DOHH2 (cell line): Measurements from ENCODE around the gene MAP4K4.
"Not testable (repeated sequence)": the region's sequence is repeated elsewhere in the genome, so short reads cannot be mapped to it uniquely, and the experiment has no call there.

ENCODE experiments used
- H3F3A ChIP-seq: fragments of 200-600 bp; sonication (generic), shearing (Covaris generic); 2 replicates; pipeline ENCODE4 v1.6.0; 2016; ENCODE audit warnings: antibody characterized with exemption, mild to moderate bottlenecking; ENCODE audit not compliant: control insufficient read depth, insufficient read depth
- H3K27ac ChIP-seq: fragments of 200-600 bp; sonication (generic); 2 replicates; pipeline ENCODE4 v1.5.1; 2014; ENCODE audit warnings: low read depth, mild to moderate bottlenecking, low read length, moderate library complexity
- H3K27me3 ChIP-seq: fragments of 200-600 bp; sonication (generic); 2 replicates; pipeline ENCODE4 v1.6.1; 2014; ENCODE audit warnings: mild to moderate bottlenecking, low read length, mixed read lengths; ENCODE audit not compliant: control insufficient read depth
- H3K36me3 ChIP-seq: fragments of 200-600 bp; sonication (generic); 2 replicates; pipeline ENCODE4 v1.6.1; 2014; ENCODE audit warnings: mild to moderate bottlenecking, low read length, moderate library complexity, mixed read lengths; ENCODE audit not compliant: control insufficient read depth
- H3K4me1 ChIP-seq: fragments of 200-600 bp; sonication (generic); 2 replicates; pipeline ENCODE4 v1.6.1; 2014; ENCODE audit warnings: mild to moderate bottlenecking, low read length, mixed read lengths; ENCODE audit not compliant: control insufficient read depth
- H3K4me2 ChIP-seq: fragments of 200-600 bp; sonication (generic); 2 replicates; pipeline ENCODE4 v1.6.0; 2014; ENCODE audit warnings: mild to moderate bottlenecking, low read length, moderate library complexity
- H3K4me3 ChIP-seq: fragments of 200-600 bp; sonication (generic); 2 replicates; pipeline ENCODE4 v1.5.1; 2014; ENCODE audit warnings: mild to moderate bottlenecking, low read length, mixed read lengths
- H3K79me2 ChIP-seq: fragments of 200-600 bp; sonication (generic); 2 replicates; pipeline ENCODE4 v1.6.1; 2014; ENCODE audit warnings: mild to moderate bottlenecking, low read length, mixed read lengths; ENCODE audit not compliant: control insufficient read depth
- H3K9me2 ChIP-seq: fragments of 200-600 bp; sonication (generic); replicated peaks from 2 replicates; pipeline ENCODE4 v1.6.1; 2014; ENCODE audit warnings: mild to moderate bottlenecking, low read length, mixed read lengths; ENCODE audit not compliant: control insufficient read depth
- H3K9me3 ChIP-seq: fragments of 200-600 bp; sonication (generic); 2 replicates; pipeline ENCODE4 v1.6.1; 2014; ENCODE audit warnings: antibody characterized with exemption, low read length, mixed read lengths; ENCODE audit not compliant: control insufficient read depth, insufficient read depth
- H4K20me1 ChIP-seq: fragments of 200-600 bp; sonication (generic); 2 replicates; pipeline ENCODE4 v1.6.0; 2014; ENCODE audit warnings: low read depth, mild to moderate bottlenecking, antibody characterized with exemption, low read length, moderate library complexity; ENCODE audit not compliant: control insufficient read depth, insufficient read depth
- CTCF ChIP-seq: fragments of 200-600 bp; sonication (generic); IDR thresholded peaks from one replicate; pipeline ENCODE4 v1.5.1; 2014; ENCODE audit warnings: antibody characterized with exemption, mild to moderate bottlenecking, low read depth, low read length; ENCODE audit not compliant: poor library complexity, severe bottlenecking
- EZH2phosphoT487 ChIP-seq: fragments of 200-600 bp; sonication (generic); IDR thresholded peaks from 2 replicates; pipeline ENCODE4 v1.6.1; 2017; ENCODE audit warnings: borderline replicate concordance, mild to moderate bottlenecking, antibody characterized with exemption, low read length, moderate library complexity, mixed read lengths

The MAP4K4 gene

DNA sequence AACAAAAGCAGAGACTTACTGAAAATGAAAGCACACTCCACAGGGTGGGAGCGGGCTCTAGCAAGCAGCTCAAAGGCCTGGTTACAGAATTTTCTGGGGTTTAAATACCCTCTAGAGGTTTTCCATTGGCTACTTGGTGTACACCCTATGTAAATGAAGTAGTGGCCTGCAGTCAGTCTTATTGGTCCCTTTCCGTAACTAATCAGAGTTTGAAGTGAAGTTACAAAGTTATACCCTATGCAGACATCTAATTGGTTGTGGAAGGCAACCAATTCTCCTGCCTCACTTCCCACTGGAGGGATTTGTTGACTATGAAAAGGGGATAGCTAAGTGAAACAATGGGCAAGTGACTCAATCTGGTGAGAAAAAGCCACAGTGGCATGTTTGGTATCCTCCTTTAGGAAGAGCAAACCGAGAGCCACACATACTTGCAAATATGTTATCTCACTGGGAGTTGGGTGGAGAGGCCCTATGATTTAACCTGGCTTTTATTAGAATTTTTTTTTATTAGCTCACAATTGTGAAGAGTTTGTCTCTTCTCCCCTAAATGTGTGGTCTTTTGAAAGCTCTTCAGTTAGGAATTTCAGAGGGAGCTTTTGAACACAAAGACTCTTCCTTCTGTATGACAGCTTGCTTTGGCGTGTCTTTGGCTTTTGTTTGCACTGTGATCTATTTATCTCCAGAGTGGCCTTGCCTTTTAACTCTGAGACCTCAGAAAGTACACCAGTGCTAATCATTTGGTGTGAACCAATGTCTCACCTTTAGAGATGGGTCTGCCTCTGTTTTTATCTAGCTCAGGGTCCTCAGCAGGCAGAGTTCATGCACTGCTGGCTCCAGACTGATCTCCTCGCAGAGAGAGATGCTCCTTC lies 69.6 kb downstream of the MAP4K4 start:
- Histone ChIP-seq H3K27me3 (no peaks in the 10 kb centered on the region), H4K20me1 (peaks cover 72% of the 10 kb centered on the region), H3K4me3 (peak overlapping the region; percentile 17), H3K9me2 (no peaks in the 10 kb centered on the region), H3K9me3 (no peaks in the 10 kb centered on the region), H3K4me2 (peak overlapping the region; percentile 46), H3K4me1 (peaks cover 86% of the 10 kb centered on the region), H3K79me2 (peaks cover 100% of the 10 kb centered on the region), H3F3A (no peaks in the 10 kb centered on the region), H3K27ac (peak overlapping the region; percentile 3), H3K36me3 (peaks cover 10% of the 10 kb centered on the region)
- TF ChIP-seq CTCF (no peak), EZH2phosphoT487 (no peak)

- TF ChIP-seq CTCF (no peak), EZH2phosphoT487 (no peak)
- H3K4me2 ChIP-seq, result peak overlapping the region; percentile 46; the same call in 1 of the 2 replicates
- H3K9me3 ChIP-seq, result no peaks in the 10 kb centered on the region
- peaks cover 10% of the 10 kb centered on the region for H3K36me3 ChIP-seq
- no peak overlapping the region for H3K4me3 ChIP-seq
- peaks cover 100% of the 10 kb centered on the region for H3K79me2 ChIP-seq
- no peaks in the 10 kb centered on the region for H3K27me3 ChIP-seq
- peaks cover 72% of the 10 kb centered on the region for H3K4me1 ChIP-seq
- no peaks in the 10 kb centered on the region for H3F3A ChIP-seq
- no peak overlapping the region for H3K27ac ChIP-seq
- no peaks in the 10 kb centered on the region for H3K9me2 ChIP-seq
- H4K20me1 ChIP-seq, result peaks cover 66% of the 10 kb centered on the region
Observed at GRCh38 chr2:101768556-101769220, 71.2 kb downstream of the MAP4K4 start.

GRCh38 chr2:101769726-101770125 lies 72.2 kb downstream of the MAP4K4 start:
- H3K9me3 ChIP-seq, H3K27ac ChIP-seq, H3F3A ChIP-seq, H3K4me3 ChIP-seq, H3K36me3 ChIP-seq, H3K4me2 ChIP-seq, H3K27me3 ChIP-seq, H3K9me2 ChIP-seq: not testable (repeated sequence)
- Histone ChIP-seq H3K4me1 (peaks cover 72% of the 10 kb centered on the region), H3K79me2 (peaks cover 100% of the 10 kb centered on the region), H4K20me1 (peaks cover 68% of the 10 kb centered on the region)

- TF ChIP-seq CTCF (peak; percentile 76), EZH2phosphoT487 (no peak)
- H4K20me1 ChIP-seq, result peaks cover 71% of the 10 kb centered on the region
- peaks cover 100% of the 10 kb centered on the region for H3K79me2 ChIP-seq
- no peaks in the 10 kb centered on the region for H3K27me3 ChIP-seq
- H3K4me2 ChIP-seq, result 0 out of 2 replicates have a peak overlapping the region, but pooled peaks have one; percentile 9
- no peak overlapping the region for H3K4me3 ChIP-seq
- H3K36me3 ChIP-seq, result peaks cover 10% of the 10 kb centered on the region
- H3K4me1 ChIP-seq, result peaks cover 69% of the 10 kb centered on the region
- no peaks in the 10 kb centered on the region for H3K9me2 ChIP-seq
- no peaks in the 10 kb centered on the region for H3K9me3 ChIP-seq
- H3K27ac ChIP-seq, result no peak overlapping the region
- H3F3A ChIP-seq, result no peaks in the 10 kb centered on the region
Observed at GRCh38 chr2:101770726-101771125, 73.2 kb downstream of the MAP4K4 start.
